ENCODE data around the gene WDR62. TPM values are rescaled to one million over a fixed set of nuclear protein-coding genes. Genes with fewer than 3 reads are reported as not detected.

Gene WDR62
- total and polyA plus RNA-seq, 12 donors = 1.6 to 33.7 (median 12.9) TPM

GRCh38 chr19:36152019-36152351, 97.3 kb downstream of the WDR62 start:
- Histone ChIP-seq H3K9me3 (no peaks in the 10 kb centered on the region), H3K27ac (peak overlapping the region; percentile 92 to 100 (median 100)), H3K4me3 (peak overlapping the region; percentile 58 to 94 (median 72)), H3K4me1 (peaks cover 9 to 62% (median 27%) of the 10 kb centered on the region in 9 donors), H3K27me3 (no peaks in the 10 kb centered on the region), H3K36me3 (peaks cover 0 to 43% (median 34%) of the 10 kb centered on the region in 9 donors)
- no peak for TF ChIP-seq CTCF (IDR thresholded peaks at IDR 0.05)
- intact Hi-C loops (cut with DNase I) = loop anchor here in 1 of 10 donors (1.0 kb wide), 1 partner anchor 24 kb away; no protein-coding TSS in a partner anchor
- no peak for DNase-seq
- ATAC-seq = peak in 1 of 8 donors; percentile 10
- 6 to 11% methylated on average over 16 of the region's 16 CpGs for WGBS, 2 donors

GRCh38 chr19:36152352-36153091, 97.8 kb downstream of the WDR62 start, which contains the start of gene COX7A1:
Gene COX7A1, minus strand, starts transcription at chr19:36152447. Its CDS starts 40 bp downstream, at chr19:36152407.
- no peak for TF ChIP-seq CTCF (IDR thresholded peaks at IDR 0.05)
- Histone ChIP-seq H3K4me3 (peak within 1 kb of the TSS; percentile 58 to 94 (median 72)), H3K36me3 (peaks cover 0 to 38% (median 29%) of the 10 kb centered on the region in 9 donors), H3K9me3 (no peaks in the 10 kb centered on the region), H3K27me3 (no peaks in the 10 kb centered on the region), H3K4me1 (peaks cover 9 to 62% (median 27%) of the 10 kb centered on the region in 9 donors), H3K27ac (peak within 1 kb of the TSS; percentile 92 to 100 (median 100))
- 2 to 4% methylated on average over 40 of the region's 40 CpGs for WGBS, 2 donors
- intact Hi-C loops (cut with DNase I) = loop anchor here in 1 of 10 donors (1.0 kb wide), 1 partner anchor 24 kb away; no protein-coding TSS in a partner anchor
- DNase-seq (peak; percentile 86 to 87), ATAC-seq (peak; percentile 88 to 95 (median 92))

GRCh38 chr19:36153126-36153525, 98.4 kb downstream of the WDR62 start:
- 81 to 88% methylated on average over 10 of the region's 10 CpGs for WGBS, 2 donors
- H3K4me1 ChIP-seq = peaks cover 9 to 65% (median 27%) of the 10 kb centered on the region in 9 donors

More at GRCh38 chr19:36153126-36153525, 98.4 kb downstream of the WDR62 start:
- peak overlapping the region; percentile 92 to 100 (median 100) for H3K27ac ChIP-seq
- intact Hi-C loops (cut with DNase I) = no loop called here
- no peak for TF ChIP-seq CTCF (IDR thresholded peaks at IDR 0.05)
- ATAC-seq (no peak), DNase-seq (no peak)
- no peaks in the 10 kb centered on the region for H3K27me3 ChIP-seq
- H3K36me3 ChIP-seq = peaks cover 0 to 32% (median 23%) of the 10 kb centered on the region in 9 donors
- H3K4me3 ChIP-seq = peak overlapping the region; percentile 3 to 94 (median 72)
- no peaks in the 10 kb centered on the region for H3K9me3 ChIP-seq

Other genes with a start within 250 kb of the WDR62 start
- not detected for gene PRODH2, start 242.1 kb upstream of the WDR62 start, total RNA-seq
- gene PRODH2, start 242.1 kb upstream of the WDR62 start, polyA plus RNA-seq = not detected
- gene NPHS1, start 202.4 kb upstream of the WDR62 start, total RNA-seq = under 1 TPM in 2 of 10 donors, not detected in 8; 0.07 to 0.12 TPM
- gene NPHS1, start 202.4 kb upstream of the WDR62 start, polyA plus RNA-seq = not detected
- under 1 TPM in 2 of 10 donors, not detected in 8; 0.12 to 0.35 TPM for gene KIRREL2, start 198.0 kb upstream of the WDR62 start, total RNA-seq
- gene KIRREL2, start 198.0 kb upstream of the WDR62 start, polyA plus RNA-seq = not detected
- gene APLP1, start 186.3 kb upstream of the WDR62 start, total RNA-seq = 10 to 100 TPM; 13.6 to 63.5 (median 26.0) TPM
- gene APLP1, start 186.3 kb upstream of the WDR62 start, polyA plus RNA-seq = 10 to 100 TPM in 1 of 2 donors, 1 to 10 TPM in 1; 2.7 to 24.2 TPM
- 1 to 10 TPM in 9 of 10 donors, under 1 TPM in 1; 0.66 to 7.8 (median 3.7) TPM for gene NFKBID, start 154.4 kb upstream of the WDR62 start, total RNA-seq
- 1 to 10 TPM; 2.3 to 4.8 TPM for gene NFKBID, start 154.4 kb upstream of the WDR62 start, polyA plus RNA-seq
- gene HCST, start 152.4 kb upstream of the WDR62 start, total RNA-seq = 10 to 100 TPM in 1 of 10 donors, 1 to 10 TPM in 9; 1.7 to 22.8 (median 4.5) TPM
- 10 to 100 TPM; 10.6 to 17.6 TPM for gene HCST, start 152.4 kb upstream of the WDR62 start, polyA plus RNA-seq
- gene TYROBP, start 146.6 kb upstream of the WDR62 start, total RNA-seq = 100 to 1,000 TPM in 1 of 10 donors, 10 to 100 TPM in 6, 1 to 10 TPM in 3; 8.4 to 122 (median 18.2) TPM
- 10 to 100 TPM; 23.9 to 60.9 TPM for gene TYROBP, start 146.6 kb upstream of the WDR62 start, polyA plus RNA-seq
- 1 to 10 TPM; 3.4 to 9.6 (median 5.8) TPM for gene LRFN3, start 118.5 kb upstream of the WDR62 start, total RNA-seq
- gene LRFN3, start 118.5 kb upstream of the WDR62 start, polyA plus RNA-seq = 1 to 10 TPM; 3.7 to 8.2 TPM
- gene SDHAF1, start 59.7 kb upstream of the WDR62 start, total RNA-seq = 10 to 100 TPM in 5 of 10 donors, 1 to 10 TPM in 5; 7.3 to 13.4 (median 10.2) TPM
- 10 to 100 TPM in 1 of 2 donors, 1 to 10 TPM in 1; 7.7 to 26.6 TPM for gene SDHAF1, start 59.7 kb upstream of the WDR62 start, polyA plus RNA-seq
- gene SYNE4, start 46.1 kb upstream of the WDR62 start, total RNA-seq = under 1 TPM in 3 of 10 donors, not detected in 7; 0.26 to 0.62 (median 0.42) TPM
- gene SYNE4, start 46.1 kb upstream of the WDR62 start, polyA plus RNA-seq = under 1 TPM; 0.29 to 0.37 TPM
- 10 to 100 TPM in 6 of 10 donors, 1 to 10 TPM in 4; 7.9 to 12.4 (median 10.2) TPM for gene ALKBH6, start 40.7 kb upstream of the WDR62 start, total RNA-seq
- gene ALKBH6, start 40.7 kb upstream of the WDR62 start, polyA plus RNA-seq = 10 to 100 TPM; 16.2 to 18.9 TPM
- 1 to 10 TPM; 1.2 to 7.5 (median 4.7) TPM for gene CLIP3, start 22.0 kb upstream of the WDR62 start, total RNA-seq
- 1 to 10 TPM; 2.2 to 2.6 TPM for gene CLIP3, start 22.0 kb upstream of the WDR62 start, polyA plus RNA-seq
- 1 to 10 TPM; 2.7 to 7.7 (median 3.5) TPM for gene THAP8, start 612 bp upstream of the WDR62 start, total RNA-seq
- gene THAP8, start 612 bp upstream of the WDR62 start, polyA plus RNA-seq = 1 to 10 TPM; 5.3 to 6.2 TPM
- gene OVOL3, start 56.2 kb downstream of the WDR62 start, total RNA-seq = not detected
- not detected for gene OVOL3, start 56.2 kb downstream of the WDR62 start, polyA plus RNA-seq
- gene POLR2I, start 60.0 kb downstream of the WDR62 start, total RNA-seq = 100 to 1,000 TPM in 6 of 10 donors, 10 to 100 TPM in 4; 83.7 to 139 (median 105) TPM
- 100 to 1,000 TPM; 153 TPM for gene POLR2I, start 60.0 kb downstream of the WDR62 start, polyA plus RNA-seq
- gene TBCB, start 60.6 kb downstream of the WDR62 start, total RNA-seq = 100 to 1,000 TPM in 4 of 10 donors, 10 to 100 TPM in 6; 73.0 to 134 (median 97.3) TPM
- 100 to 1,000 TPM; 142 to 193 TPM for gene TBCB, start 60.6 kb downstream of the WDR62 start, polyA plus RNA-seq
- gene CAPNS1, start 85.2 kb downstream of the WDR62 start, total RNA-seq = 1,000 to 10,000 TPM in 1 of 10 donors, 100 to 1,000 TPM in 9; 800 to 1,095 (median 894) TPM
- gene CAPNS1, start 85.2 kb downstream of the WDR62 start, polyA plus RNA-seq = 1,000 to 10,000 TPM in 1 of 2 donors, 100 to 1,000 TPM in 1; 745 to 1,027 TPM
- gene COX7A1, start 97.5 kb downstream of the WDR62 start, total RNA-seq = 1,000 to 10,000 TPM; 1,564 to 3,571 (median 2,793) TPM
- gene COX7A1, start 97.5 kb downstream of the WDR62 start, polyA plus RNA-seq = 1,000 to 10,000 TPM in 1 of 2 donors, 100 to 1,000 TPM in 1; 850 to 2,441 TPM
- 1 to 10 TPM; 2.6 to 5.1 (median 3.6) TPM for gene ZNF565, start 159.8 kb downstream of the WDR62 start, total RNA-seq
- 1 to 10 TPM; 2.2 to 3.3 TPM for gene ZNF565, start 159.8 kb downstream of the WDR62 start, polyA plus RNA-seq
- 10 to 100 TPM; 25.7 to 42.1 (median 32.6) TPM for gene ZNF146, start 160.2 kb downstream of the WDR62 start, total RNA-seq
- gene ZNF146, start 160.2 kb downstream of the WDR62 start, polyA plus RNA-seq = 10 to 100 TPM; 20.1 to 27.3 TPM

All from heart right ventricle (tissue), 16 donors.